ENCODE measurements around the gene SRL. TPM values are rescaled to one million over a fixed set of nuclear protein-coding genes. Genes with fewer than 3 reads are reported as not detected.

SRL gene
- total and polyA plus RNA-seq, 2 of the 13 experiments (the other 11 are each of a cell fraction or from before 2014, with no cell fraction given), result 0.05 TPM; not detected in 1

GRCh38 chr16:4247460-4247784 is 5.5 kb upstream of the SRL start:
- peaks cover 0 to 11% of the 10 kb centered on the region in 2 experiments; a peak in 4 of 5 replicates for H3K27me3 ChIP-seq (ENCODE audit: control insufficient read depth in 1 of 2, insufficient read depth in 2 of 2, low read length in 2 of 2)
- no peak overlapping the region for H3K9ac ChIP-seq (ENCODE audit: insufficient read depth, low read depth, low read length)
- POLR2A ChIA-PET, result no interaction called here
- intact Hi-C loops (cut with micrococcal nuclease; ENCODE audit: unreplicated experiment) (loop anchor here (10.0 kb wide), 1 partner anchor 233 kb away; no protein-coding TSS in a partner anchor), in situ Hi-C loops (cut with HindIII; ENCODE audit: extremely low pct_ligation_motif_present, low pct_unique_long_range_greater_than_20kb) (no loop called here)
- no peak overlapping the region for H3K27ac ChIP-seq (ENCODE audit: extremely low read length, insufficient read depth, low read length)
- CTCF ChIA-PET (ENCODE audit: low intra/inter-chr PET ratio, low total read pairs), result no interaction called here
- no TSS peak for BruUV-seq (replicated peaks)
- 64% methylated on average over 7 of the region's 7 CpGs for WGBS (ENCODE audit: low lambda C conversion rate)
- peaks cover 3% of the 10 kb centered on the region; the same call in 1 of the 2 replicates for H3K4me1 ChIP-seq (ENCODE audit: insufficient read depth, low read length)
- no peaks in the 10 kb centered on the region for H3K36me3 ChIP-seq (replicated peaks in 1 of 2; ENCODE audit: control insufficient read depth in 1 of 2, insufficient read depth in 2 of 2, low read length in 2 of 2)
- DNase-seq (ENCODE audit: low spot score) (no peak), ATAC-seq (no peak), FAIRE-seq (no peak)
- H3K79me2 ChIP-seq (ENCODE audit: insufficient read depth, low read length), result no peaks in the 10 kb centered on the region
- TF ChIP-seq HCFC1 (IDR thresholded peaks at IDR 0.05; ENCODE audit: low read depth, low read length), result no peak
- H3K9me3 ChIP-seq (ENCODE audit: low read length), result no peaks in the 10 kb centered on the region
- H4K20me1 ChIP-seq (ENCODE audit: insufficient read depth, low read length), result no peaks in the 10 kb centered on the region
- no peak overlapping the region for H3K4me2 ChIP-seq (ENCODE audit: low read depth, low read length)
- H2AFZ ChIP-seq (ENCODE audit: low read length), result no peak overlapping the region
- no peak overlapping the region for H3K4me3 ChIP-seq (replicated peaks in 1 of 3; ENCODE audit: insufficient read depth in 1 of 3, low read depth in 2 of 3, low read length in 3 of 3)

GRCh38 chr16:4246777-4247459 is 5.0 kb upstream of the SRL start:
- WGBS (ENCODE audit: low lambda C conversion rate), result 59% methylated on average over 12 of the region's 14 CpGs
- H3K36me3 ChIP-seq (replicated peaks in 1 of 2; ENCODE audit: control insufficient read depth in 1 of 2, insufficient read depth in 2 of 2, low read length in 2 of 2), result no peaks in the 10 kb centered on the region
- H3K4me2 ChIP-seq (ENCODE audit: low read depth, low read length), result no peak overlapping the region
- peaks cover 8% of the 10 kb centered on the region for H3K4me1 ChIP-seq (ENCODE audit: insufficient read depth, low read length)
- H2AFZ ChIP-seq (ENCODE audit: low read length), result no peak overlapping the region
- FAIRE-seq, result no peak
- H3K27ac ChIP-seq (ENCODE audit: extremely low read length, insufficient read depth, low read length), result no peak overlapping the region
- in situ Hi-C loops (cut with HindIII; ENCODE audit: extremely low pct_ligation_motif_present, low pct_unique_long_range_greater_than_20kb) (no loop called here), intact Hi-C loops (cut with micrococcal nuclease; ENCODE audit: unreplicated experiment) (loop anchor here (10.0 kb wide), 1 partner anchor 232 kb away; no protein-coding TSS in a partner anchor)
- no peaks in the 10 kb centered on the region for H4K20me1 ChIP-seq (ENCODE audit: insufficient read depth, low read length)
- ATAC-seq, result no peak
- H3K79me2 ChIP-seq (ENCODE audit: insufficient read depth, low read length), result no peaks in the 10 kb centered on the region
- H3K9ac ChIP-seq (ENCODE audit: insufficient read depth, low read depth, low read length), result no peak overlapping the region
- ChIA-PET POLR2A (no interaction called here), CTCF (ENCODE audit: low intra/inter-chr PET ratio, low total read pairs) (no interaction called here)
- H3K27me3 ChIP-seq (ENCODE audit: control insufficient read depth in 1 of 2, insufficient read depth in 2 of 2, low read length in 2 of 2), result peaks cover 0 to 15% of the 10 kb centered on the region in 2 experiments; a peak in 4 of 5 replicates
- H3K4me3 ChIP-seq (replicated peaks in 1 of 3; ENCODE audit: insufficient read depth in 1 of 3, low read depth in 2 of 3, low read length in 3 of 3), result no peak overlapping the region
- no peaks in the 10 kb centered on the region for H3K9me3 ChIP-seq (ENCODE audit: low read length)
- no TSS peak for BruUV-seq (replicated peaks)
- no peak for DNase-seq (ENCODE audit: low spot score)
- TF ChIP-seq ZNF292 (CRISPR knock-in tag; IDR thresholded peaks at IDR 0.05; ENCODE audit: borderline replicate concordance, low read depth) (no peak), HMGXB4 (CRISPR knock-in tag; IDR thresholded peaks at IDR 0.05; ENCODE audit: borderline replicate concordance in 1 of 2, low read depth in 1 of 2) (no peak), ZNF766 (CRISPR knock-in tag; IDR thresholded peaks at IDR 0.05; ENCODE audit: borderline replicate concordance) (no peak), ZNF282 (IDR thresholded peaks at IDR 0.05; ENCODE audit: partially characterized antibody) (no peak), ONECUT2 (CRISPR knock-in tag; IDR thresholded peaks at IDR 0.05) (no peak), ATF5 (CRISPR knock-in tag; IDR thresholded peaks at IDR 0.05; ENCODE audit: low read depth) (no peak), SIX1 (CRISPR knock-in tag; IDR thresholded peaks at IDR 0.05; ENCODE audit: borderline replicate concordance) (no peak), CC2D1A (CRISPR knock-in tag; IDR thresholded peaks at IDR 0.05) (no peak), CHCHD3 (CRISPR knock-in tag; IDR thresholded peaks at IDR 0.05) (no peak), ZNF234 (CRISPR knock-in tag; conservative IDR thresholded peaks at IDR 0.05) (no peak), KLF13 (CRISPR knock-in tag; IDR thresholded peaks at IDR 0.05) (no peak), ZNF703 (CRISPR knock-in tag; IDR thresholded peaks at IDR 0.05; ENCODE audit: borderline replicate concordance) (no peak)

Data from HepG2 (cell line).